Renal pelvis (tissue), 4 donors: Measurements from ENCODE around the gene PKHD1. TPM values are rescaled to one million over a fixed set of nuclear protein-coding genes. Genes with fewer than 3 reads are reported as not detected.
A peak's percentile ranks its signal among the peaks of the same experiment; 100 is the strongest.
"Not testable (repeated sequence)": the region's sequence is repeated elsewhere in the genome, so short reads cannot be mapped to it uniquely, and the experiment has no call there.

Source experiments
- DNase-seq: peaks from one replicate; pipeline ENCODE4 v3.0.0-alpha.2; 2013
- polyA plus RNA-seq, 3 donors: library from polyadenylated mRNA; unstranded; fragments of 120-200 nt; gene quantifications; one replicate each; pipeline ENCODE4 v1.2.1, GENCODE V29; 2013; ENCODE audit not compliant: insufficient read length in 3 of 3

PKHD1 gene
- polyA plus RNA-seq, 3 donors = 18.3 to 35.8 (median 26.8) TPM

GRCh38 chr6:51857134-51857533, 230.3 kb downstream of the PKHD1 start:
- no peak for DNase-seq

- no peak for DNase-seq
These were observed 230.9 kb downstream of the PKHD1 start for GRCh38 chr6:51856508-51856907.

GRCh38 chr6:51855310-51856082, 231.9 kb downstream of the PKHD1 start:
- peak; percentile 53 for DNase-seq

GRCh38 chr6:51854876-51855275, 232.5 kb downstream of the PKHD1 start:
- no peak for DNase-seq

GRCh38 chr6:51854347-51854746, 233.1 kb downstream of the PKHD1 start:
- no peak for DNase-seq

GRCh38 chr6:51853109-51853508, 234.3 kb downstream of the PKHD1 start:
- not testable (repeated sequence) for DNase-seq

GRCh38 chr6:51846531-51846930, 240.9 kb downstream of the PKHD1 start:
- no peak for DNase-seq

- DNase-seq = no peak
These were observed 243.1 kb downstream of the PKHD1 start for GRCh38 chr6:51844336-51844735.

GRCh38 chr6:51843456-51844056, 243.9 kb downstream of the PKHD1 start:
- no peak for DNase-seq

GRCh38 chr6:51842804-51843378, 244.5 kb downstream of the PKHD1 start:
- DNase-seq = no peak

GRCh38 chr6:51842061-51842803, 245.2 kb downstream of the PKHD1 start:
- DNase-seq = no peak

GRCh38 chr6:51841626-51842025, 245.8 kb downstream of the PKHD1 start:
- DNase-seq = no peak

GRCh38 chr6:51839726-51840374, 247.6 kb downstream of the PKHD1 start:
- DNase-seq = no peak

- no peak for DNase-seq
These were observed 256.7 kb downstream of the PKHD1 start for GRCh38 chr6:51830666-51831065.

GRCh38 chr6:51827580-51827979, 259.8 kb downstream of the PKHD1 start:
- no peak for DNase-seq

GRCh38 chr6:51824940-51825339, 262.5 kb downstream of the PKHD1 start:
- DNase-seq = no peak

- DNase-seq = no peak
These were observed 266.9 kb downstream of the PKHD1 start for GRCh38 chr6:51820555-51820954.

GRCh38 chr6:51818520-51819022, 268.8 kb downstream of the PKHD1 start:
- no peak for DNase-seq

GRCh38 chr6:51817832-51818231, 269.6 kb downstream of the PKHD1 start:
- DNase-seq = no peak

- no peak for DNase-seq
These were observed 273.0 kb downstream of the PKHD1 start for GRCh38 chr6:51814418-51814817.

GRCh38 chr6:51813904-51814303, 273.5 kb downstream of the PKHD1 start:
- no peak for DNase-seq

GRCh38 chr6:51812231-51812630, 275.2 kb downstream of the PKHD1 start:
- DNase-seq = no peak
